ENCODE data around the gene JPH3. TPM values are rescaled to one million over a fixed set of nuclear protein-coding genes. Genes with fewer than 3 reads are reported as not detected.

JPH3 gene
- total RNA-seq, 6 donors from 2014 or later = 0.24 TPM; not detected in 5

- no peaks in the 10 kb centered on the region for H3K36me3 ChIP-seq
- WGBS, 2 donors = 93% methylated on average over 34 to 35 of the region's 35 CpGs
- H3K9me3 ChIP-seq = no peaks in the 10 kb centered on the region
- H3K4me3 ChIP-seq = no peak overlapping the region
- TF ChIP-seq CTCF (IDR thresholded peaks at IDR 0.05) (no peak), POLR2AphosphoS5 (IDR thresholded peaks at IDR 0.05) (no peak), POLR2A (IDR thresholded peaks at IDR 0.05) (no peak), EP300 (IDR thresholded peaks at IDR 0.05) (no peak)
- H3K27ac ChIP-seq = no peak overlapping the region
- no peaks in the 10 kb centered on the region for H3K4me1 ChIP-seq
- H3K27me3 ChIP-seq = no peaks in the 10 kb centered on the region
- DNase-seq = no peak
- ATAC-seq (ENCODE audit: low FRiP score in 2 of 2) = no peak
Observed at GRCh38 chr16:87644186-87644585, 41.9 kb downstream of the JPH3 start.

- DNase-seq (no peak), ATAC-seq (ENCODE audit: low FRiP score in 2 of 2) (no peak)
- Histone ChIP-seq H3K4me1 (no peaks in the 10 kb centered on the region), H3K9me3 (no peaks in the 10 kb centered on the region), H3K36me3 (no peaks in the 10 kb centered on the region), H3K27ac (no peak overlapping the region), H3K4me3 (no peak overlapping the region), H3K27me3 (no peaks in the 10 kb centered on the region)
- TF ChIP-seq EP300 (IDR thresholded peaks at IDR 0.05) (no peak), CTCF (IDR thresholded peaks at IDR 0.05) (no peak), POLR2AphosphoS5 (IDR thresholded peaks at IDR 0.05) (no peak), POLR2A (IDR thresholded peaks at IDR 0.05) (no peak)
- 97 to 98% methylated on average over 27 to 44 of the region's 44 CpGs for WGBS, 2 donors
Observed at GRCh38 chr16:87644596-87644995, 42.3 kb downstream of the JPH3 start.

GRCh38 chr16:87645802-87646201 lies 43.5 kb downstream of the JPH3 start:
- no peak for DNase-seq
- no peak for ATAC-seq (ENCODE audit: low FRiP score in 2 of 2)
- H3K27me3 ChIP-seq = no peaks in the 10 kb centered on the region
- H3K36me3 ChIP-seq = no peaks in the 10 kb centered on the region
- no peak for TF ChIP-seq POLR2AphosphoS5 (IDR thresholded peaks at IDR 0.05)
- no peak for TF ChIP-seq POLR2A (IDR thresholded peaks at IDR 0.05)
- no peak for TF ChIP-seq EP300 (IDR thresholded peaks at IDR 0.05)
- TF ChIP-seq CTCF (IDR thresholded peaks at IDR 0.05) = no peak
- no peak overlapping the region for H3K4me3 ChIP-seq
- no peaks in the 10 kb centered on the region for H3K4me1 ChIP-seq
- no peak overlapping the region for H3K27ac ChIP-seq
- no peaks in the 10 kb centered on the region for H3K9me3 ChIP-seq
- 78 to 94% methylated on average over 7 to 9 of the region's 9 CpGs for WGBS, 2 donors

GRCh38 chr16:87647431-87648185 lies 45.3 kb downstream of the JPH3 start:
- Histone ChIP-seq H3K27me3 (no peaks in the 10 kb centered on the region), H3K36me3 (no peaks in the 10 kb centered on the region), H3K4me3 (no peak overlapping the region), H3K9me3 (no peaks in the 10 kb centered on the region), H3K27ac (no peak overlapping the region), H3K4me1 (no peaks in the 10 kb centered on the region)
- TF ChIP-seq POLR2A (IDR thresholded peaks at IDR 0.05) (no peak), POLR2AphosphoS5 (IDR thresholded peaks at IDR 0.05) (no peak), EP300 (IDR thresholded peaks at IDR 0.05) (no peak), CTCF (IDR thresholded peaks at IDR 0.05) (no peak)
- DNase-seq = no peak
- WGBS, 2 donors = 83 to 93% methylated on average over 5 to 33 of the region's 33 CpGs
- peak in 1 of 2 donors; percentile 20 for ATAC-seq (ENCODE audit: low FRiP score in 2 of 2)

- H3K36me3 ChIP-seq = no peaks in the 10 kb centered on the region
- TF ChIP-seq POLR2AphosphoS5 (IDR thresholded peaks at IDR 0.05) (no peak), EP300 (IDR thresholded peaks at IDR 0.05) (no peak), POLR2A (IDR thresholded peaks at IDR 0.05) (no peak), CTCF (IDR thresholded peaks at IDR 0.05) (no peak)
- H3K27ac ChIP-seq = no peak overlapping the region
- no peak overlapping the region for H3K4me3 ChIP-seq
- 30 to 55% methylated on average over 19 to 22 of the region's 23 CpGs for WGBS, 2 donors
- no peak for DNase-seq
- no peak for ATAC-seq (ENCODE audit: low FRiP score in 2 of 2)
- H3K9me3 ChIP-seq = no peaks in the 10 kb centered on the region
- no peaks in the 10 kb centered on the region for H3K27me3 ChIP-seq
- no peaks in the 10 kb centered on the region for H3K4me1 ChIP-seq
Observed at GRCh38 chr16:87648236-87648635, 45.9 kb downstream of the JPH3 start.
